ENCODE data around the gene HTRA3. TPM values are rescaled to one million over a fixed set of nuclear protein-coding genes. Genes with fewer than 3 reads are reported as not detected.

The HTRA3 gene
- total RNA-seq, 1 donor from 2014 or later, result 131 TPM

GRCh38 chr4:8312069-8312445 lies 42.5 kb downstream of the HTRA3 start:
- intact Hi-C loops (cut with DNase I), result no loop called here

DNA sequence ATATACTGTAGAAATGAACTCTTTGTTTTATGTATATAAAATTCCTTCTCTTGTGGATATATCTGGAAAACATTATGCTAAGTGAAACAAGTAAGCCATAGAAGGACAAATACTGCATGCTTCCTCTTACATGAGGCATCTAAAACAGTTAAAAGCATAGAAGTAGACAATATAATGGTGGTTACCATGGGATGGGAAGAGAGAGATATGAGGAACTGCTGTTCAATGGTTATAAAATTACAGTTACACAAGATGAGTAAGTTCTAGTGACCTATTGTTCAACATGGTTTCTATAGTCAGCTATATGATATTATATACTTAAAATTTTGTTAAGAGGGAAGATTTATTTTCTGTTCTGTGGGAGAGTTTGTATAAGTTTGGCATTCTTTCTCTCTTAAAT lies 43.4 kb downstream of the HTRA3 start:
- no peak for ATAC-seq

More at GRCh38 chr4:8312069-8312445, 42.5 kb downstream of the HTRA3 start:
- ATAC-seq (no peak), DNase-seq (ENCODE audit: missing footprints) (no peak)

DNA sequence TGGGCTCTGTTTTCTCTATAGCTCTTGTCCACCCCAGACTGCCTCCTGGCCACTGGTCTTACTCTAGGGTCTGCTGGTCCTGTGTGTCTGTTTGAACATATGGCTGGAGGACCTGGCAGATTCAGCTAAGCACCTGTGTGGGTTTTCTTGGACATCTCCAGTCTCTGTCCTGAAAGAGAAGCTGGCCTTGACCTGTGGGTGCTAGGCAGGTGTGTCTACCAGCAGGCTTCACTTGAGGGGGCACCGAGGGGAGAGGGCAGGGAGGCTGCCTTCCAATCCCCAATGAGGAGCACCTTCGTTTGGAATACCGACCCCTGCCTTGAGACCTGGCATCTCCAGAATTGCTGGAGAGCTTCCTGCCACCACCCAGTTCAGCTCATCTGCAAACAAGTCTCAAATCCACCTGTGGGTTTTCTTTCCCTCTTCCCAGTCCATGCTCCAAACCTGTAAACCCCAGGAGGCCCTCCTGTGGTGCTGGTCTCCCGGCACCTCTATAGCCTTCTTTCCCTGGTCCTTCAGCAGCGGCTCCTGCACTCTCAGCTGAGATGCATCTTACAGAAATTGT lies 45.2 kb downstream of the HTRA3 start:
- no peak for DNase-seq (ENCODE audit: missing footprints)
- intact Hi-C loops (cut with DNase I), result no loop called here
- ATAC-seq, result no peak

More for the DNA sequence above, 43.4 kb downstream of the HTRA3 start:
- intact Hi-C loops (cut with DNase I), result no loop called here
- no peak for DNase-seq (ENCODE audit: missing footprints)

- DNase-seq (ENCODE audit: missing footprints), result no peak
- intact Hi-C loops (cut with DNase I), result no loop called here
- peak; percentile 32 for ATAC-seq
These were observed 46.1 kb downstream of the HTRA3 start for GRCh38 chr4:8315435-8316250.

GRCh38 chr4:8316251-8316771 lies 46.8 kb downstream of the HTRA3 start:
- no peak for DNase-seq (ENCODE audit: missing footprints)
- intact Hi-C loops (cut with DNase I), result no loop called here
- ATAC-seq, result no peak

- DNase-seq (ENCODE audit: missing footprints) (no peak), ATAC-seq (no peak)
- intact Hi-C loops (cut with DNase I), result no loop called here
These were observed 47.4 kb downstream of the HTRA3 start for GRCh38 chr4:8316911-8317351.

GRCh38 chr4:8317474-8317873 lies 47.9 kb downstream of the HTRA3 start:
- DNase-seq (ENCODE audit: missing footprints) (no peak), ATAC-seq (no peak)
- intact Hi-C loops (cut with DNase I), result no loop called here

- ATAC-seq (no peak), DNase-seq (ENCODE audit: missing footprints) (no peak)
- intact Hi-C loops (cut with DNase I), result no loop called here
These were observed 49.0 kb downstream of the HTRA3 start for GRCh38 chr4:8318509-8318908.

DNA sequence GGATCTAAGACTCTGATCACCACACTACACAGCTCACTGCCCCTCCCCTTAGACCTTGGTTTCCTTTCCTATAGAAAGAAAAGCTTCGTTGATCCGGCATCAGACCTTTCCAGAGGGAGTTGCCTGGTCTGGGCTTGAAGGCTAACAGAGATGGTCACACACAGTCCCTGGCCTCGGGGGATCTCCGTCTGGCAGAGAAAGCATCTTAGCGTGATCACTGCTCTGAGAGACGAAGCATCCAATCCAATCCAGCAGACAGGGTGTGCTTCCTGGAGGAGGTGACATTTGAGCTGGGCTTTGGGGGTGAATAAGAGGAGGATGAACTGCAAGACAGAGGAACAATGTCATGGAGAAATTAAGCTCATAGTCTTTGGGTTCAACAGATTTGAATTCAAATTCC lies 49.5 kb downstream of the HTRA3 start:
- DNase-seq (ENCODE audit: missing footprints) (no peak), ATAC-seq (no peak)
- intact Hi-C loops (cut with DNase I), result no loop called here

GRCh38 chr4:8319731-8320385 lies 50.3 kb downstream of the HTRA3 start:
- peak; percentile 80 for DNase-seq (ENCODE audit: missing footprints)
- peak; percentile 84 for ATAC-seq
- intact Hi-C loops (cut with DNase I), result loop anchor here (2.0 kb wide), 1 partner anchor 83 kb away; no protein-coding TSS in a partner anchor

- ATAC-seq (peak; percentile 26), DNase-seq (ENCODE audit: missing footprints) (no peak)
- intact Hi-C loops (cut with DNase I), result loop anchor here (2.0 kb wide), 1 partner anchor 82 kb away; no protein-coding TSS in a partner anchor
These were observed 50.8 kb downstream of the HTRA3 start for GRCh38 chr4:8320386-8320750.

DNA sequence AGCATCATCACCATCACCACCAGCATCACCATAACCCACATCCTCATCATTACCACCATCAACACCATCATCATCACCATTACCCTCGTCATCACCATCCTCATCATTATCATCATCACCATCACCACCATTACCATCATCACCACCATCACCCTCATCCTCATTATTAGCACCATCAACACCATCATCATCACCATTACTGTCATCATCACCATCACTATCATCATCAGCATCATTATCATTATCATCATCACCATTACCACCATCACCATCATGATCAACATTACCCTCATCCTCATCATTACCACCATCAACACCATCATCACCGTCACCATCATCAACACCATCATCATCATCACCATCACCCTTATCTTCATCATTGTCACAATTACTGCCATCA lies 51.7 kb downstream of the HTRA3 start:
- DNase-seq (ENCODE audit: missing footprints) (no peak), ATAC-seq (no peak)
- intact Hi-C loops (cut with DNase I), result loop anchor here (2.0 kb wide), 1 partner anchor 82 kb away; no protein-coding TSS in a partner anchor

DNA sequence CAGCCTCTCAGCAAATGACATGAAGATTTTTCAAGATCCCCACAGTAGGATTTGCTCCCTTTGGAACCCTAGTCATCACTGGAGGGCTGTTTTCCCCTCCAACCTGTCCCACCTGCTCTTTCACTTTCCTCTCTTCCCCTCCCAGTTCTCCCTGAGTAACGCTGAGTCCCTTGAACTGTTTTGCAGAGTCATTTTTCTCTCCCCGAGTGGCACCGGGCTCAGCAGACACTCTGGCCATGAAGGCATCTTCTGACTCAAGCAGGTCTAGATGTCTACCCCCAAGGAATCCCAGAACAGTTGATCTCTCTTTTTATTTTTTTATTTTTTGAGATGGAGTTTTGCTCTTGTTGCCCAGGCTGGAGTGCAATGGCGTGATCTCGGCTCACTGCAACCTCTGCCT lies 52.2 kb downstream of the HTRA3 start:
- ATAC-seq, result no peak
- intact Hi-C loops (cut with DNase I), result loop anchor here (2.0 kb wide), 1 partner anchor 81 kb away; no protein-coding TSS in a partner anchor

GRCh38 chr4:8322794-8323704 lies 53.5 kb downstream of the HTRA3 start:
- intact Hi-C loops (cut with DNase I), result no loop called here
- DNase-seq (ENCODE audit: missing footprints) (no peak), ATAC-seq (no peak)

More for the DNA sequence above, 52.2 kb downstream of the HTRA3 start:
- no peak for DNase-seq (ENCODE audit: missing footprints)

- intact Hi-C loops (cut with DNase I), result no loop called here
- no peak for ATAC-seq
- DNase-seq (ENCODE audit: missing footprints), result no peak
These were observed 54.5 kb downstream of the HTRA3 start for GRCh38 chr4:8323947-8324555.

DNA sequence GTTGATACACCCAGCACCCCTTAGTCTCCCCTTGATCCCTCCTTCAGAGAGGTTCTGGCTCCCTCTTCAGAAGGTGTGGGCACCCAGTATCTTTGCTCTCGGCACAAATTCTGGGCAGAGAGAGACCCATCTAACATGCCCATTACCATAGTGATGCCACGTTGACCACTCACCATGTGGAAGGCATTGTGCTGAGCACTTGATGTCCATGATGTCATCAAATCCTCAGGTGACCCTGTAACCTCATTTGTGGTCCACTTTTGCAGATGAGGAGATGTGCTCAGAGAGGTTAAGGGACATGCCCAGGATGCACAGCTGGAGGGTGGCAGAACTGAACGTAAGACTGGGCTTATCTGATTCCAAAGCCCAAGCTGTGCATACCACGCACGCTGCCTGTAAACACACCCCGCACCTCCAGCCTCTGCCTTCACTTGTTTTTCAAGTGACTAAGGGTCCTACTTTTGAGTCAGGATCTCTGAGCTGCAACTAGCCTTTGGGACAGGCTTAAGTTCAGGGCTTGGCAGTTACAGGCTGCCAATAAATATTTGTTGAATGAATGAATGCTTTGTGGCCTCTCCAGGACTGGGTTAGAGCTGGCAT lies 55.2 kb downstream of the HTRA3 start:
- intact Hi-C loops (cut with DNase I), result no loop called here
- DNase-seq (ENCODE audit: missing footprints), result no peak
- no peak for ATAC-seq

DNA sequence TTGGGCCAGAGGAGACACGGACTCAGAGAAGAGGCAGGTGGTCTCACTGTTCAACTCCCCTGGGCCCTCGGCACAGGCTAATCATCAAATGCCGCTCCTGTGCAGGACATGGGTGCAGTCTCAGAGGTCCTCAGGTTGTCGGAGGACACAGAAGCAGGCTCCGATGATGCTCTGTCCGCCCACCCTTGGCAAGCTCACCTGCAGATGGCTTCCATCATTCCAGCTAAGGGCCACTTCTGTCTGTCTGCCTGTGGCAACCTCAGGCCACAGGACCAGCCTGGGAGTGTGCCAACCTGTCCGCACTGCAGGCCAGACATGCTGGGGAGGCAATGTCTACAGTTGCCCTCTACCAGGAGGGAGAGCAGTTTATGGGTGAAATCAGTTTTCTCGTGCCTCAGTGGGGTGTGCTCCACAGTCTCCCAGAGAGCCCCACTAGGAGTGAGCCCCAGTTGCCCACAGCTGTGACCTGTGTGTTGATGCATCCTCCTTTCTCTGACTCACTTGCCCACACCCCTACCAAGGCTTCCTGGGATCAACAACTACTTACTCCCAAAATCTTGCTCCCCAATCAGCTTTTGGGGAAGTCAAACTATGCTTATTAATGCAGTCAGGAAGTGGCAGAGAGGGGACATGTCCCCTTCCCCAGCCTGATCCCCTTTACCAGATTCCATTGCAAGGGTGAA lies 55.9 kb downstream of the HTRA3 start:
- intact Hi-C loops (cut with DNase I), result no loop called here
- DNase-seq (ENCODE audit: missing footprints) (no peak), ATAC-seq (no peak)
